OCI-LY1 (cell line): Measurements from ENCODE around the gene TNP1.

ENCODE experiments used
- CTCF ChIP-seq: fragments of 200-600 bp; sonication (generic), shearing (Covaris generic); IDR thresholded peaks from 2 replicates; pipeline ENCODE4 v1.5.1; 2017; ENCODE audit warnings: mild to moderate bottlenecking, antibody characterized with exemption, low read length, moderate library complexity, mixed read lengths
- EZH2 ChIP-seq: fragments of 200-600 bp; sonication (generic), shearing (Covaris generic); IDR thresholded peaks from 2 replicates; pipeline ENCODE4 v1.8.0; 2017; ENCODE audit warnings: borderline replicate concordance, mixed run types, mild to moderate bottlenecking, antibody characterized with exemption, low read length, moderate library complexity, mixed read lengths

GRCh38 chr2:216810399-216811160, 49.3 kb downstream of the TNP1 start:
- no peak for TF ChIP-seq CTCF
- no peak for TF ChIP-seq EZH2
